Cardiac muscle cell (in vitro differentiated cells and primary cell): Measurements from ENCODE around the gene DHRS7. TPM values are rescaled to one million over a fixed set of nuclear protein-coding genes. Genes with fewer than 3 reads are reported as not detected.
A peak's percentile ranks its signal among the peaks of the same experiment; 100 is the strongest.

ENCODE experiments used
- DNase-seq, 2 donors: peaks; one replicate each; pipeline versions ENCODE4 v3.0.0 to v3.0.0-alpha.2; 2010 to 2017; ENCODE audit warnings: low read depth in 1 of 2, low spot score in 1 of 2
- H3K27ac ChIP-seq: fragments of 200-600 bp; sonication (generic); 2 replicates; pipeline ENCODE4 v1.5.1; 2016
- H3K27me3 ChIP-seq: fragments of 200-600 bp; sonication (generic); 2 replicates; pipeline ENCODE4 v1.6.0; 2016; ENCODE audit warnings: control low read depth
- H3K36me3 ChIP-seq: fragments of 200-600 bp; sonication (generic); 2 replicates; pipeline ENCODE4 v1.5.1; 2016; ENCODE audit warnings: control low read depth
- H3K4me1 ChIP-seq: fragments of 200-600 bp; sonication (generic); 2 replicates; pipeline ENCODE4 v1.8.1; 2017; ENCODE audit warnings: low read depth, mild to moderate bottlenecking, mixed run types
- H3K4me3 ChIP-seq: fragments of 200-600 bp; sonication (generic); 2 replicates; pipeline ENCODE4 v1.5.1; 2016; ENCODE audit warnings: mild to moderate bottlenecking
- H3K9me3 ChIP-seq: fragments of 200-600 bp; sonication (generic); 2 replicates; pipeline ENCODE4 v1.5.1; 2017; ENCODE audit warnings: low read depth, mild to moderate bottlenecking, control low read depth
- CTCF ChIP-seq: IDR thresholded peaks from 2 replicates; pipeline ENCODE4 v1.5.1; 2012; ENCODE audit warnings: low read depth, mild to moderate bottlenecking, low read length
- polyA plus RNA-seq: library from polyadenylated mRNA; unstranded; fragments of >200 nt; fragmentation: Nextera tagmentation; extraction: Ambion mirVana; gene quantifications from 2 replicates; pipeline ENCODE4 v1.2.1, GENCODE V29; 2016
- total RNA-seq: library from RNA; depleted of rRNA; stranded (reverse); fragments of >200 nt; gene quantifications from 2 replicates; pipeline ENCODE4 v1.2.3, GENCODE V29; 2016

Gene DHRS7
- total and polyA plus RNA-seq, 2 experiments from 2014 or later: 24.1 to 36.4 TPM

DNA sequence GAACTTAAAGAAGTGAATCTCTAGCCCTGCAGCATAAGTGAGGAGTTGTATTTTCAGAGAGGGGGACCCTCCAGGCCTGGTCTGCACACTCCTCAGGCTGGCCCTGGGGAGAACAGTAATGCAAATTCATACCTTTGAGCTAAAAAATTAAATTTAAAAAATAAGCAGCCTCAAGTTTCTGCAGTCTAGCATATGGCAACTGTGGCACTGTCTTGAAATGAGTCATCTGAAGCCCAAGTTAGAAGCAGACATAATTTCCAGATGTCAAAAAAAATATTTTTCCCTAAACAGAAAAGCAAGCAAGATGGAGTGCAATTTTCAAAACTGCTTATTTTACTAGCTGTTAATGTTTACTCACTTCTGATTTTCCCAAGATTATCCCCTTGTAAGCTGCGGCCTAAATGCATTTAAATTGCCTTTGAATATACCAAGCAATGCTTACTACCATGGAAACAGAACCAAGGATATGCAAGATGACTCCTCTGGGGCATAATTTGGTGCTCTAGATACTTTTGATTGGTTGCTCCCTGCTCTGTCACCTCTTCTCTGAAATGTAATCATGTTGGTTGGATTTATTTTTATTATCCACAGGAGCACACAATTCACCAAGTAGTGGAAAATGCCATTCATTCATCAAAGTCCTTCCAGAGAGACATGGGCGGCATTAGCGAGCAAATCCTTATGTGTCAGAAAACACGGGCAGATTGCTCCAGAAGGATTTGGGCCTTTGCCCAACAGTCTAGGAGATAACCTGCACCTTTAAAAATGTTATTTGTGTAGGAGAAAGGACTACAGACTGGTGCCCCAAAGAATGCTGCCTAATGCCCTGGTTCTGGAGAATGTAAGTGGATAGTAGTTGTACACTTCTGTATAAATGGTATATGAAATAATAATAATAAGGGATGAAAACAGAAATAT is 25.0 kb upstream of the DHRS7 start:
- Histone ChIP-seq H3K4me1 (no peaks in the 10 kb centered on the region), H3K27ac (no peak overlapping the region), H3K36me3 (no peaks in the 10 kb centered on the region), H3K27me3 (no peaks in the 10 kb centered on the region), H3K9me3 (no peaks in the 10 kb centered on the region), H3K4me3 (no peak overlapping the region)
- no peak for TF ChIP-seq CTCF
- DNase-seq: no peak

- no peaks in the 10 kb centered on the region for H3K27me3 ChIP-seq
- TF ChIP-seq CTCF: no peak
- H3K9me3 ChIP-seq: no peaks in the 10 kb centered on the region
- no peak overlapping the region for H3K27ac ChIP-seq
- H3K4me3 ChIP-seq: no peak overlapping the region
- no peak for DNase-seq
- no peaks in the 10 kb centered on the region for H3K36me3 ChIP-seq
- H3K4me1 ChIP-seq: no peaks in the 10 kb centered on the region
These were observed 23.5 kb upstream of the DHRS7 start for GRCh38 chr14:60188696-60189095.

- H3K4me1 ChIP-seq: no peaks in the 10 kb centered on the region
- DNase-seq: peak in 1 of 2 donors; percentile 15
- peak; percentile 9 for TF ChIP-seq CTCF
- H3K4me3 ChIP-seq: no peak overlapping the region
- no peak overlapping the region for H3K27ac ChIP-seq
- no peaks in the 10 kb centered on the region for H3K36me3 ChIP-seq
- no peaks in the 10 kb centered on the region for H3K9me3 ChIP-seq
- no peaks in the 10 kb centered on the region for H3K27me3 ChIP-seq
These were observed 22.9 kb upstream of the DHRS7 start for GRCh38 chr14:60188115-60188514.

DNA sequence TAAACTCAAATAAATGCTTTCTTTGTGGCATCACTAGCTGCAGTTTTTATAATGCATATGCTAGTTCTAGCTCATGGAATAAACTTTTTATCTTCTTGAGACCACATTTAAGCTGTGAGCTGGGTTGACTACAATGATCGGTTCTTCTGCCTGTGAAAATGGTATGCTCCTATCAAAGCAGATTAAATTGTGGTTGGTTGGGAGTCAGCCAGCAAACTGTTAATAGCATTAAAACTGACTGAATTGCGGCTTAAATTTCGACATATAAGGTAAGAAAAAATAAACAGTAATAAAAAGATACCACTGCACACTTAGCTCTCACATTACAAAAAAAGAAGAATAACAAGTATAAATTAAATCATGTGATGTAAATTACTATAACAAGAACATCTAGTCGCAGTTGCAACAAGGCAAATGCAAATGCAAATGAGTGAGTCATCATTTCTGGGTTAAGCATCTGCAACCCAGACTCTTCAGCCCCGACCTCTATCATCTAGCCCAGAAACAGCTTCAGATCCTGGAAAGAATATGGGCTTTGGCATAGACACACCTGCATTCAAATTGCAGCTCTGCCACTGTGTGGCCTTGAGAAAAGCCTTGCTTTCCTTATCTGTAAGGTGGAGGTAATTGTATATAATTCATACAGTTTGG is 19.8 kb upstream of the DHRS7 start:
- no peak overlapping the region for H3K4me3 ChIP-seq
- no peaks in the 10 kb centered on the region for H3K9me3 ChIP-seq
- no peaks in the 10 kb centered on the region for H3K27me3 ChIP-seq
- peak in 1 of 2 donors; percentile 14 for DNase-seq
- H3K36me3 ChIP-seq: no peaks in the 10 kb centered on the region
- no peaks in the 10 kb centered on the region for H3K4me1 ChIP-seq
- no peak overlapping the region for H3K27ac ChIP-seq
- TF ChIP-seq CTCF: no peak

- Histone ChIP-seq H3K27me3 (no peaks in the 10 kb centered on the region), H3K36me3 (no peaks in the 10 kb centered on the region), H3K27ac (no peak overlapping the region), H3K9me3 (no peaks in the 10 kb centered on the region), H3K4me3 (peak overlapping the region; percentile 14), H3K4me1 (no peaks in the 10 kb centered on the region)
- peak; percentile 56 for TF ChIP-seq CTCF
- peak; percentile 76 to 82 for DNase-seq
These were observed 19.1 kb upstream of the DHRS7 start for GRCh38 chr14:60184146-60184904.
